DMS 273 (cell line): Measurements from ENCODE around the gene KLRD1.
"Not testable (repeated sequence)": the region's sequence is repeated elsewhere in the genome, so short reads cannot be mapped to it uniquely, and the experiment has no call there.

Experiments used
- DNase-seq: peaks from one replicate; lab custom pipeline; 2025; ENCODE audit not compliant: unreplicated experiment; lab: John Stamatoyannopoulos, UW

The KLRD1 gene

DNA sequence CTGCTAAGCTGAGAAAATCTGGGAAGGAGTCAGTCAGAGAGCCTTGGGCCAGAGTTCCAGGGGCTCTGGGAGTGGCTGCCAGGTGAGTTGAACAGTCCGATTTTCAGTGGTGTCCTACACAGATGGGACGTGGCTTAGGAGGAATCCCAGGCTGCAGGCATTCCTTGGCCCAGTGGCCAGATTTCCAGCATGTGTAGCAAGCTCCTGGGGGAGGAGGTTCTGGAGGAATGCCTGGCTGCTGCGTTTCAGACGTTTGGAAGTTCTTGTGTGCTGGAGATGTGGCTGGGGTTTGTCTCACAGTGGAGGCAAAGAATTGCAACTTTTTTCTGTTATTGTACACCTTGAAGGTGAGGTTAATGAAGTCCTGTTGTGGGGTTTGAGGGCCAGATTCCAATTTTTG, 28.5 kb downstream of the KLRD1 start:
- DNase-seq: not testable (repeated sequence)

DNA sequence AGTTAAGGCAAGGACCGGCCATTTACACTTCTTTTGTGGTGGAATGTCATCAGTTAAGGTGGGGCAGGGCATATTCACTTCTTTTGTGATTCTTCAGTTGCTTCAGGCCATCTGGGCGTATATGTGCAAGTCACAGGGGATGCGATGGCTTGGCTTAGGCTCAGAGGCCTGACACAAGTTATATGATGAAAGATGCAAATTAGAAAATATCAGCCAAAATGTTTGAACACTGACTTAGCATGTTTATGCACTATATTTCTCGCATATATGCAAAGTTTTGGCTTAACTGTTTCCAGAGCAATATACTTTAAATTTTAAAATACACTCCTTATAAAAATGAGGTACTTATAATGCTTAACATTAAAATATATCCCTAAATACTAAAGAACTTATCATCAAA, 30.8 kb downstream of the KLRD1 start:
- DNase-seq: not testable (repeated sequence)

DNA sequence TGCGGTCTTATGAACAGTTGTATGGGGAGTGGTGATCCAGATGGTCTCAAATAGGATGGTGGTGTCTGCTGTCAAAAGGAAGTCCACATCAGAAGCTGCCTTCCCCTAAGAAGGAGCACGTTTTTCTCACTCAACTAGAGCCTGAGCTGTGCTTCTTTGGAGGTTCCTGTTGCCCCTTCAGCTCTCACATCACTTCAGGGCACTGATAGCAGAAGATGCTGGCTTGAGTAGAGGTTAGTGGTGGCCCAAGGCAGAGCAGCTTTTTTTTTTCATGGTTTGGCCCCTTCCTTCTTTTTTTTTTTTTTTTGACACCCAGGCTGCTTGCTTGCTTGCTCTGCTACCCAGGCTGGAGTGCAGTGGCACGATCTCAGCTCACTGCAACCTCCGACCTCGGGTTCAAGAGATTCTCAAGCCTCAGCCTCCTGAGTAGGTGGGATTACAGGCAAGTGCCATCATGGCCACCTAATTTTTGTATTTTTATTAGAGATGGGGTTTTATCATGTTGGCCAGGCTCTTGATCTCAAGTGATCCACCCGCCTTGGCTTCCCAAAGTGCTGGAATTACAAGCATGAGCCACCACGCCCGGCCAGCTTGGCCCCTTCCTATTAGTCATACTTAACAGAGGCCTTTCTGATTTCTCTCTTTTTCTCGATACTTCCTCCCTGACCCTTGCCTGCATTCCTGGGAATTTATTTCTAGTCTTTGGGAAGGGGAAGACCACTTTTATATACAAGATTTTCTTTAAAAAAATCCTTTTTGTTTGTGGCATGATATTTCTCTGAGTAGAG, 31.6 kb downstream of the KLRD1 start:
- DNase-seq: no peak

DNA sequence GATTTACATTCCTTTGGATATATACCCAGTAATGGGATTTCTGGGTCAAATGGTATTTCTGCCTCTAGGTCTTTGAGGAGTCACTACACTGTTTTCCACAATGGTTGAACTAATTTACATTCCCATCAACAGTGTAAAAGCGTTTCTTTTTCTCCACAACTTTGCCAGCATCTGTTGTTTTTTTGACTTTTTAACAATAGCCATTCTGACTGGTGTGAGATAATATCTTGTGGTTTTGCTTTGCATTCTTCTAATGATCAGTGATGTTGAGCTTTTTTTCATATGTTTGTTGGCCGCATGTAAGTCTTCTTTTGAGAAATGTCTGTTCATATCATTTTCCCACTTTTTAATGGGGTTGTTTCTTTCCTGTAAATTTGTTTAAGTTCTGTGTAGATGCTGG, 33.3 kb downstream of the KLRD1 start:
- not testable (repeated sequence) for DNase-seq

GRCh38 chr12:10341892-10342509, 34.3 kb downstream of the KLRD1 start:
- no peak for DNase-seq

DNA sequence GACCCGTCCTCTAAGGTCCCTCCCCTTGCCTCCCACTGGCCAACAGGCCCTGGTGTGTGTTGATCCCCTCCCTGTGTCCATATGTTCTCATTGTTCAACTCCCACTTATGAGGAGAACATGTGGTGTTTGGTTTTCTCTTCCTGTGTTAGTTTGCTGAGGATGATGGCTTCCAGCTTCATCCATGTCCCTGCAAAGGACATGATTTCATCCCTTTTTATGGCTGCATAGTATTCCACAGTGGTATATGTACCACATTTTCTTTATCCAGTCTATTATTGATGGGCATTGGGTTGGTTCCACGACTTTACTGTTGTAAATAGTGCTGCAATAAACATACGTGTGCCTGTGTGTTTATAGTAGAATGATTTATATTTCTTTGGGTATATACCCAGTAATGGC, 43.8 kb downstream of the KLRD1 start:
- DNase-seq: not testable (repeated sequence)

GRCh38 chr12:10354071-10354470, 46.4 kb downstream of the KLRD1 start:
- no peak for DNase-seq

- no peak for DNase-seq
Observed at GRCh38 chr12:10354502-10354901, 46.8 kb downstream of the KLRD1 start.

DNA sequence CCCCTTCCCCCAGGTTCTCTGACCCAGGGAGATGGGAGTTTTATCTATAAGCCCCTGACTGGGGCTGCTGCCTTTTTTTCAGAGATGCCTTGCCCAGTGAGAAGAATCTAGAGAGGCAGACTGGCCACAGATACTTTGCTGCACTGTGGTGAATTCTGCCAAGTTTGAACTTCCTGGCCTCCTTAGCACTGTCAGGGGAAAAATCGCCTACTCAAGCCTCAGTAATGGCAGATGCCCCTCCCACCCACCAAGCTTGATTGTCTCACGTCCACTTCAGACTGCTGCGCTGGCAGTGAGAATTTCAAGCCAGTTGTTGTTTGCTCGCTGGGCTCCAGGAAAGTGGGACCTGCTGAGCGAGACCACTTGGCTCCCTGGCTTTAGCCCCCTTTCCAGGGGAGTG, 50.5 kb downstream of the KLRD1 start:
- no peak for DNase-seq

DNA sequence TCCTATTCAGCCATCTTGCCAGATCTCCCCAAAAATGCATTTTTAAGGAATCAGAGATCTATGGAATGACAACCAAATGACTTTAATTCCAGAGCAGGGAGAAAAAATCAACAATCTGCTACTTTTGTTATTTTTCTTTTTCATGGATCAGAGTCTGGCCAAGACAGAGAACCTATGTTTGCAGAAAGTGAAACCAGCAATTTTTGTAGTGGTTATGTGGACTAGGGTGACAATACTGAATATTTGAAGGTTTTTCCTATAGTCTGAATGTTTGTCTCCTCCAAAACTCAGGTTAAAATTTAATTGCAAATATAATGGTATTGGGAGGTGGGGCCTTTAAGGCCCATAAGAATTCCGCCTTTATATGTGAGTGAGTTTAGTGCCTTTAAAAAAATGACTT, 51.3 kb downstream of the KLRD1 start:
- DNase-seq: no peak

- peak; percentile 35 for DNase-seq
Observed at GRCh38 chr12:10361084-10361483, 53.4 kb downstream of the KLRD1 start.

DNA sequence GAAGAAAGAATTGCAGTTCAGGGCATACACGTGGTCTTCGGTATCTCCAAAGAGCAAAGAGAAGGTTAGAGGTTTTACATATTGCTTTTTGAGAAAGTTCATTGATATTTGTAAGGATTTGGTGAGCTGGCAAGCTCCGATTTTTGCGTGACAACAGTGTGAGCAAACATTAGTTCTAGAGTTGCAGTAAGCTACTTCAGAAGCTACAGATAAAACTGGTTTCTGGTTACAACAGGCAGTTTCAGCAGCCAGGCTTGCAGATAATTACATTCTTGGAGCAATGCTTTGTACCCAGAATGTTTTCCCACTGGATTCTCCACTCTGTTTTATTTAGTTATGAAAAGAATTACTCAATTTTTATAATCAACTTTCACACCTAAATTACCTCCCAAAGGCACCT, 54.0 kb downstream of the KLRD1 start:
- DNase-seq: peak; percentile 10

- no peak for DNase-seq
Observed at GRCh38 chr12:10362325-10362724, 54.7 kb downstream of the KLRD1 start.

DNA sequence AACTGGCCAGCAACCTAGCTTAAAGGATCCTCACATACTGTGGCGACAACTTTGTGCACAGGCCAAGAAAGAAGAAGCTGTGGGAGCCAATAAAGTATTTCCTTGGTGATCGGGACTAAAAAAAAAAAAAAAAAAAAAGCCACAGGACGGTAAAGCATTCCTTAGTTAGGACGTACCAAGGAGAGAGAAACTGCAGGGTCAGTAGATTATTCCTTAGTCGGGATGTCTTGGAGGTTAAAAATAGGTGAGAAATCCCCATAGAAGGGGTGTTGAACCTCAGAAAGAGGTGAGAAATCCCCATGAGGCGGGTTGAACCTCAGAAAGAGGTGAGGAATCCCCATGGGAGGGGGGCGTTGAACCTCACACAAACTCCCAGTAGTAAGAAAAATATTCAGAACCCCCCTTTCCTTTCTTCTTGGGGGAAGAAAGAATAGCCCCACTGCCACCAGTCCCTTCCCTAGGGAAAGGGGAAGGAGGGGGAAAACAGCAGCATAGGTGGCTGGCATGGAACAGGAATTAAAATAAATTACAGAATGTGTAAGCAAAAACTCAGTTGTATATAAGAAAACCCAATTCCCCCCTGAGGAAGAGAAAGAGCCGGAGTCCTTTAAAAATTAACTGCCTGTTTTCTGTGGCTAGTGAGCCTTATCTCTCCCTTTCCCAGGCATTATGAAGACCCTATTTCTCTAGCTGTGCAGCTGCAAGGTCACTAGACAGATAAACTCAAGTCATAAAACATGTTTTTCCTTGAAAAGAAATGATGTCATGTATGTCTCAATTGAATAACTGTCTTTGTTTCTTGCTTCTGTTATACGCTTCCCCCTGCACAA, 55.4 kb downstream of the KLRD1 start:
- no peak for DNase-seq

DNA sequence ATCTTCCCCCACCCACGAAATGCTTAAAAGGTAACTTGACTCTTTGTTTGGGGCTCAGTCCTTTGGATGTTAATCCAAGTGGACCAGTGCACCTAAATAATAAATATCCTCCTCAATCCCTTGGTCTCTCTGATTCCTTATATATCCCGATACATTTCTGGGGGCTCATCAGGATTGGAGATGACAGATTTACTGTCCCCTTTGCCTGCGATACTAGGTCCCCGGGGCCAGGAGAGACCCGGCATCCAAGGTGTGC, 55.9 kb downstream of the KLRD1 start:
- DNase-seq: no peak

DNA sequence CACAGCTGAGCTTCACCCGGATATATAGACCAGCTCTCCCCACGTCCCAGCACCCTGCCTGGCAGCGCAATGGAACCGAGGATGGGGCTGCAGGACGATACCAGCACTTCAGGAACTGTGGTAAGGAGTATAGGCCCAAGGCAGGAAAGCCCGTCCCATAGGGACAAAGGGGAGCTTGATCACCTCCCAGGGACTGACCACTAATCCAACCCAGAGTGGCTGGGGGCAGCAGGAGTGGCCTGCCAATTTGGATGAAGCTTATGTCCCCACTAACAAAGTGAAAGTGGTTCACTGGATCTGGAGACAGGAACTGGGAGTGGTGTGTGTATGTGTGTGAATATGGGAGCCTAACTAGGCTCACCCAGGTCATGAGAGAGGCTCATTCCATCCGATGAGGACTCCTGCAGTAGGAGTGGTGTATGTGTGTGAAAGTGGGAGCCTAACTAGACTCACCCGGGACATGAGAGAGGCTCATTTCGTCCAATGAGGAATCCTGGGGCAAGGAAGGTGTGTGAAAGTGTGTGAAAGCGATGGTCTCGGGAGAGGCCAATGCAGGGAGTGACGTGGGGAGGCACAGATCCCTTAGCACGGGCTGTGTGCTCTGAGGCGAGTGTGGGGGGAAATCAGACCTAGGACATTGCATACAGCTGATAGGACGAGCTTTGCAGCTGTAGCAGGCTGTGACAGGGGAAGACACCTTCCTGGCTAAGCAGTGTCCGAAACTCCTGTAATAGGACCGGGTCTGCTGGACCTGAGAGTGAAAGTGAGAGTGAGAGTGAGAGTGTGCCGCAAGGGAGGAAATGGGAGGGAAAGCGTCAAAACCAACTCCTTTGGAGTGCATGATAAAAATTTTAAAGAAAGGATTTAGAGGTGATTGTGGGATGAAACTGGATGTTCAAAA, 56.5 kb downstream of the KLRD1 start:
- no peak for DNase-seq

DNA sequence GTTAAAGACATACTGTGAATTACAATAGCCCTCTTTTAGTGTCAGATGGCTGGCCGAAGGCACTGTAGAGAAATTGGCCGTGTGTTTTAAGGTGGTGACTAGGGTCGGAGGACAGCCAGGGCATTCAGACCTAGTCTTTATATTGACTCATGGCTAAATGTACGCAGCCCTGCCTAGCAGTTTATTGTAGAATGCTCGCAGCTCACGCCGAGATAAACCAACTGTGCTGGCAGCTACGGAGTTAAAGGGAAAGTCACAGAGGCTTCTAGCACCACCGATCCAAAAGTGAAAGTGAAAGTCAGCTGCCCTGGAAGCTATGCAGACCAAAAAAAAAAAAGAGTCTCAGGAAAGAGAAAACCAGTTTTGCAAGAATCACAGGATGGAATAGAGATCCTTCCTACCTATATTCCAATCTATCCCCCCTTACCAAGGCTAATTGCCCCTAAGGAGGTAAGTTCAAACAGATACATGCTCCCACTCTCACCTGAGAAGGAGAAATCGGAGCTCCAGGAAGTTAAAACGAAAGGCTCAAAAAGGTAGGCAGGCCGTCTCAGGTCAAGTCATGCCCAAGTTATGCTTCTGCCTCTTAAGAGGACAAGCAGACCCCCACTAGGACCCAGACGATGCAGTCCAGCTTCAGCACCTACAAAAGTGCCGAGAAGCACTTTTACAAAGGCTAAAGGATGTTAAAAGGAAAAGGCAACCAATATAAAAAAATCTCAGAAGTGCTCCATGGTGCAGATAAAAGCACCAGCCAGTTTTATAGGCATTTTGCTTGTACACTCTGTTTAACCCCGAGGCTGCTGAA, 57.3 kb downstream of the KLRD1 start:
- peak; percentile 51 for DNase-seq

GRCh38 chr12:10365696-10366405, 58.2 kb downstream of the KLRD1 start:
- no peak for DNase-seq

DNA sequence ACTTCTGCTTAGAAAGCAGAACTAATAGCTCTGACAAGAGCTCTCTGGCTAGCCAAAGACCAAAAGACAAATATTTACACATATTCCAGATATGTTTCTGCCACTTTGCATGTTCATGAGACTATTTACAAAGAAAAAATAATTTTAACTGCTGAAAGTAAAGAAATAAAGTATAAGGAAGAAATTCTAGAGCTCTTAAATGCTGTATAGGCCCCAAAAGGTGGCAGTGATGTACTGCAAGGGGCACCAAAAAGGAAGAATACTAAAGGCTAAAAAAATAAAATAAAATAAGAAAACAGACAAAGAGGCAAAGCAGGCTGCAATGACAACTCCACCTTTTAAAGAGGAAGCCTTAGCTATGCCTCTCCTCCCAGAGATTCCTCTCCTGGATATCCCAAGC, 59.2 kb downstream of the KLRD1 start:
- no peak for DNase-seq

DNA sequence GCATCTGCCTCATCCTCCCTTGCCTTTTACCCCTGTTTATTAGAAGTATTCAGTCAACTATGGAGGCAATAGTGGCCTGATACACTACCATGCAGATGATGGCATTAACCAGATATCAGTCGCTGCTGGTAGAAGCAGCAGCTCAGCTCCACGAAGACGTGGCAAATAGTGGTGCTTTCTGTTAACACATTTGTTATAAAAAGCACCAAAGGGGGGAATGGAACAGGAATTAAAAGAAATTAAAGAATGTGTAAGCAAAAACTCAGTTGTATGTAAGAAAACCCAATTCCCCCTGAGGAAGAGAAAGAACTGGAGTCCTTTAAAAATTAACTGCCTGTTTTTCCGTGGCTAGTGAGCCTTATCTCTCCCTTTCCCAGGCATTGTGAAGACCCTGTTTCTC, 60.0 kb downstream of the KLRD1 start:
- not testable (repeated sequence) for DNase-seq
